HCEC 1CT (cell line): ENCODE results near the gene A2ML1.
"Not testable (repeated sequence)": the region's sequence is repeated elsewhere in the genome, so short reads cannot be mapped to it uniquely, and the experiment has no call there.

Source experiments
- DNase-seq: peaks from one replicate; pipeline ENCODE4 v3.0.0-alpha.2; 2017

The A2ML1 gene

GRCh38 chr12:8860165-8860961 lies 37.9 kb downstream of the A2ML1 start:
- peak; percentile 19 for DNase-seq

GRCh38 chr12:8866429-8866828 lies 44.0 kb downstream of the A2ML1 start:
- no peak for DNase-seq

- DNase-seq: no peak
Observed at GRCh38 chr12:8867009-8867408, 44.6 kb downstream of the A2ML1 start.

GRCh38 chr12:8867786-8868185 lies 45.4 kb downstream of the A2ML1 start:
- no peak for DNase-seq

- no peak for DNase-seq
Observed at GRCh38 chr12:8870586-8870985, 48.2 kb downstream of the A2ML1 start.

- no peak for DNase-seq
Observed at GRCh38 chr12:8871068-8871467, 48.6 kb downstream of the A2ML1 start.

GRCh38 chr12:8876887-8877286 lies 54.5 kb downstream of the A2ML1 start:
- no peak for DNase-seq

GRCh38 chr12:8886502-8887284 lies 64.3 kb downstream of the A2ML1 start:
- DNase-seq: no peak

GRCh38 chr12:8887285-8887715 lies 64.9 kb downstream of the A2ML1 start:
- no peak for DNase-seq

- DNase-seq: no peak
Observed at GRCh38 chr12:8890313-8891085, 68.1 kb downstream of the A2ML1 start.

- DNase-seq: no peak
Observed at GRCh38 chr12:8891976-8892375, 69.6 kb downstream of the A2ML1 start.

GRCh38 chr12:8894378-8894777 lies 72.0 kb downstream of the A2ML1 start:
- DNase-seq: no peak

- DNase-seq: no peak
Observed at GRCh38 chr12:8894986-8895385, 72.6 kb downstream of the A2ML1 start.

- DNase-seq: no peak
Observed at GRCh38 chr12:8897081-8897480, 74.7 kb downstream of the A2ML1 start.

- no peak for DNase-seq
Observed at GRCh38 chr12:8899830-8900229, 77.4 kb downstream of the A2ML1 start.

GRCh38 chr12:8902703-8903102 lies 80.3 kb downstream of the A2ML1 start:
- not testable (repeated sequence) for DNase-seq

- no peak for DNase-seq
Observed at GRCh38 chr12:8903646-8904045, 81.2 kb downstream of the A2ML1 start.

- DNase-seq: no peak
Observed at GRCh38 chr12:8904665-8905064, 82.2 kb downstream of the A2ML1 start.

GRCh38 chr12:8905546-8905945 lies 83.1 kb downstream of the A2ML1 start:
- DNase-seq: no peak

GRCh38 chr12:8906266-8907180 lies 84.1 kb downstream of the A2ML1 start:
- no peak for DNase-seq

GRCh38 chr12:8907513-8907912 lies 85.1 kb downstream of the A2ML1 start:
- DNase-seq: no peak

GRCh38 chr12:8909752-8910151 lies 87.3 kb downstream of the A2ML1 start:
- no peak for DNase-seq
